Neural progenitor cell (in vitro differentiated cells): ENCODE measurements around the gene TNFRSF9. TPM values are rescaled to one million over a fixed set of nuclear protein-coding genes. Genes with fewer than 3 reads are reported as not detected.

Experiments used
- DNase-seq: peaks from one replicate; pipeline ENCODE4 v3.0.0-alpha.2; 2016; ENCODE audit warnings: low spot score
- H2AFZ ChIP-seq: fragments of 200-600 bp; sonication (generic); replicated peaks from 2 replicates; pipeline ENCODE4 v1.6.1; 2016; ENCODE audit warnings: antibody characterized with exemption
- H3F3A ChIP-seq: fragments of 200-600 bp; sonication (generic); 2 replicates; pipeline ENCODE4 v1.6.1; 2016; ENCODE audit warnings: antibody characterized with exemption, low read depth
- H3K27ac ChIP-seq: fragments of 200-600 bp; sonication (generic); 2 replicates; pipeline ENCODE4 v1.5.1; 2016; ENCODE audit warnings: mild to moderate bottlenecking
- H3K27me3 ChIP-seq: fragments of 200-600 bp; sonication (generic); 2 replicates; pipeline ENCODE4 v1.6.1; 2016; ENCODE audit warnings: mild to moderate bottlenecking, moderate library complexity
- H3K36me3 ChIP-seq: fragments of 200-600 bp; sonication (generic); 2 replicates; pipeline ENCODE4 v1.5.1; 2016
- H3K4me1 ChIP-seq: fragments of 200-600 bp; sonication (generic); 2 replicates; pipeline ENCODE4 v1.6.1; 2016; ENCODE audit warnings: mixed run types
- H3K4me2 ChIP-seq: fragments of 200-600 bp; sonication (generic); 2 replicates; pipeline ENCODE4 v1.6.1; 2016
- H3K4me3 ChIP-seq: fragments of 200-600 bp; sonication (generic); 2 replicates; pipeline ENCODE4 v1.5.1; 2016
- H3K79me2 ChIP-seq: fragments of 200-600 bp; sonication (generic); 2 replicates; pipeline ENCODE4 v1.6.1; 2016; ENCODE audit warnings: low read depth
- H3K9ac ChIP-seq: fragments of 200-600 bp; sonication (generic); 2 replicates; pipeline ENCODE4 v1.6.1; 2016
- H3K9me3 ChIP-seq: fragments of 200-600 bp; sonication (generic); 2 replicates; pipeline ENCODE4 v1.5.1; 2016; ENCODE audit warnings: low read depth
- H4K20me1 ChIP-seq: fragments of 200-600 bp; sonication (generic); 2 replicates; pipeline ENCODE4 v1.6.1; 2016; ENCODE audit warnings: low read depth
- H3K27ac Mint-ChIP-seq: 3 replicates; pipeline ENCODE4 v1.8.0; 2021; ENCODE audit warnings: mixed read lengths
- H3K27me3 Mint-ChIP-seq: 2 replicates; pipeline ENCODE4 v1.8.0; 2022; ENCODE audit warnings: low read depth, mild to moderate bottlenecking, inconsistent platforms, moderate library complexity, mixed read lengths; ENCODE audit not compliant: insufficient read depth
- H3K36me3 Mint-ChIP-seq: 3 replicates; pipeline ENCODE4 v1.8.0; 2021; ENCODE audit warnings: mixed read lengths
- H3K4me1 Mint-ChIP-seq: 3 replicates; pipeline ENCODE4 v1.8.0; 2021; ENCODE audit warnings: mixed read lengths
- H3K4me3 Mint-ChIP-seq: 3 replicates; pipeline ENCODE4 v1.8.0; 2021; ENCODE audit warnings: mild to moderate bottlenecking, moderate library complexity, mixed read lengths
- H3K9me3 Mint-ChIP-seq: 3 replicates; pipeline ENCODE4 v1.8.0; 2020; ENCODE audit warnings: mixed read lengths
- EZH2 ChIP-seq: fragments of 200-600 bp; sonication (generic); IDR thresholded peaks from 2 replicates; pipeline ENCODE4 v1.6.1; 2017; ENCODE audit warnings: antibody characterized with exemption, mild to moderate bottlenecking, moderate library complexity
- EZH2phosphoT487 ChIP-seq: fragments of 200-600 bp; sonication (generic); IDR thresholded peaks from 2 replicates; pipeline ENCODE4 v1.6.1; 2017; ENCODE audit warnings: antibody characterized with exemption
- total RNA-seq: library from RNA; depleted of rRNA; stranded (reverse); fragments of >200 nt; gene quantifications from 2 replicates; pipeline ENCODE4 v1.2.3, GENCODE V29; 2015; ENCODE audit warnings: low replicate concordance
- TF ChIP-seq, protein P1 (sequence below): fragments of 200-600 bp; sonication (generic); IDR thresholded peaks from 2 replicates; pipeline ENCODE4 v1.5.1; 2017; ENCODE audit warnings: antibody characterized with exemption, mild to moderate bottlenecking

TNFRSF9 gene
- total RNA-seq, 1 donor from 2014 or later = not detected

DNA sequence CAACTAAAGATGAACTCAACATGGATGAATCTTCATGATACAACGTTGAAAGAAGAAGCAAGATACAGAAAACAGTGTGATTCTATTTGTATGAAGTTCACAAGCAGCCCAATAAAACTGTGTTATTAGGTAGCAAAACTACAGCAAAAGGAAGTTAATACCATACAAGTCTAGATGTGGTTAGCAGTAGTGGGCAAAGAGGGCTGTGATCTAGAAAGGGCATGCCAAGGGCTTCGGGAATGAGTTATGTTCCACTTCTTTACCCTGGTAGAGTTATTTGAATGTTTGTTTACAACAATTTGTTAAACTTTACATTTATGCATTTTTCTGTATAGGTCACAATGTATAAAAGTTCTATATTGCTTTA lies 9.2 kb downstream of the TNFRSF9 start:
- no peaks in the 10 kb centered on the region for H3K79me2 ChIP-seq
- H3K4me2 ChIP-seq = no peak overlapping the region
- Mint-ChIP-seq H3K9me3 (no peaks in the 10 kb centered on the region), H3K36me3 (no peaks in the 10 kb centered on the region), H3K4me3 (no peak overlapping the region), H3K4me1 (peaks cover 7% of the 10 kb centered on the region), H3K27ac (no peak overlapping the region), H3K27me3 (peaks cover 4% of the 10 kb centered on the region)
- H4K20me1 ChIP-seq = no peaks in the 10 kb centered on the region
- no peak overlapping the region for H3K4me3 ChIP-seq
- no peak overlapping the region for H3K27ac ChIP-seq
- H2AFZ ChIP-seq = no peak overlapping the region
- DNase-seq = no peak
- no peaks in the 10 kb centered on the region for H3F3A ChIP-seq
- H3K9ac ChIP-seq = no peak overlapping the region
- TF ChIP-seq, protein P1, sequence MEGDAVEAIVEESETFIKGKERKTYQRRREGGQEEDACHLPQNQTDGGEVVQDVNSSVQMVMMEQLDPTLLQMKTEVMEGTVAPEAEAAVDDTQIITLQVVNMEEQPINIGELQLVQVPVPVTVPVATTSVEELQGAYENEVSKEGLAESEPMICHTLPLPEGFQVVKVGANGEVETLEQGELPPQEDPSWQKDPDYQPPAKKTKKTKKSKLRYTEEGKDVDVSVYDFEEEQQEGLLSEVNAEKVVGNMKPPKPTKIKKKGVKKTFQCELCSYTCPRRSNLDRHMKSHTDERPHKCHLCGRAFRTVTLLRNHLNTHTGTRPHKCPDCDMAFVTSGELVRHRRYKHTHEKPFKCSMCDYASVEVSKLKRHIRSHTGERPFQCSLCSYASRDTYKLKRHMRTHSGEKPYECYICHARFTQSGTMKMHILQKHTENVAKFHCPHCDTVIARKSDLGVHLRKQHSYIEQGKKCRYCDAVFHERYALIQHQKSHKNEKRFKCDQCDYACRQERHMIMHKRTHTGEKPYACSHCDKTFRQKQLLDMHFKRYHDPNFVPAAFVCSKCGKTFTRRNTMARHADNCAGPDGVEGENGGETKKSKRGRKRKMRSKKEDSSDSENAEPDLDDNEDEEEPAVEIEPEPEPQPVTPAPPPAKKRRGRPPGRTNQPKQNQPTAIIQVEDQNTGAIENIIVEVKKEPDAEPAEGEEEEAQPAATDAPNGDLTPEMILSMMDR = no peak
- TF ChIP-seq EZH2 (no peak), EZH2phosphoT487 (no peak)
- H3K4me1 ChIP-seq = no peaks in the 10 kb centered on the region
- no peaks in the 10 kb centered on the region for H3K27me3 ChIP-seq
- no peaks in the 10 kb centered on the region for H3K9me3 ChIP-seq
- no peaks in the 10 kb centered on the region for H3K36me3 ChIP-seq

DNA sequence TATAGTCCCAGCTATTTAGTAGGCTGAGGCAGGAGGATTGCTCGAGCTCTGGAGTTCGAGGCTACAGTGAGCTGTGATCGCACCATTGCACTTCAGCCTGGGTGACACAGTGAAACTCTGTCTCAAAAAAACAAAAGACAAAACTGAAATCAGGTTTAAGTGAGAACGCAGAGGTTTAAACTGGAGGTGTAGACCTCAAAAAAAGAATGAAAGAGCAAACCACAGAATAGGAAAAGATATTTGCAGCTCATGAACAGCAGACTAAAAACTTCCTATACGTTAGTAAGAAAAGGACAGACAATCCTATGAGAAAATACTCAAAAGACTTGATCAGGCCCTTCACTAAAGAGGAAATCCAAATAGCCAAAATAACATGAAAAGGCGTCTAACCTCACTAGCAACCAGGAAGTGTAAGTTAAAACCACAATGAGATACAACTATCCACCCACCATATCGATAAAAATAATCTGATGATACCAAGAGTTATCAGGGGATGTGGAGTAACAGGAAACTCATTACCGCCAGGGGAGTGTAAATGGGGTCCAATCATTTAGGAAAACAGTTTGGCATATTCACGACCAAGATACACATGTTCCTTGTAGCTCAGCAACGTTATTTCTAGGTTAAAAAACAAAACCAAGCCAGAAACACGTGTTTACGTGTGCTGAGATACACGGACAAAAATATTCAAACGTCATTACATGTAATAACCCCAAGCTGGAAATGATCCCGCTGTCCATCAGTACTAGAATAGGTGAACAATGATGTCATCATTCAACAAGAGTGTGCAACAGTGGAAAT lies 9.8 kb downstream of the TNFRSF9 start:
- Histone ChIP-seq H3K36me3 (no peaks in the 10 kb centered on the region), H4K20me1 (no peaks in the 10 kb centered on the region), H3K4me3 (no peak overlapping the region), H3K79me2 (no peaks in the 10 kb centered on the region), H2AFZ (no peak overlapping the region), H3K4me1 (no peaks in the 10 kb centered on the region), H3K27ac (no peak overlapping the region), H3F3A (no peaks in the 10 kb centered on the region), H3K4me2 (no peak overlapping the region), H3K27me3 (no peaks in the 10 kb centered on the region), H3K9ac (no peak overlapping the region), H3K9me3 (no peaks in the 10 kb centered on the region)
- no peaks in the 10 kb centered on the region for H3K9me3 Mint-ChIP-seq
- peaks cover 7% of the 10 kb centered on the region for H3K4me1 Mint-ChIP-seq
- H3K36me3 Mint-ChIP-seq = no peaks in the 10 kb centered on the region
- DNase-seq = no peak
- TF ChIP-seq, protein P1 = no peak
- TF ChIP-seq EZH2 (no peak), EZH2phosphoT487 (no peak)
- H3K4me3 Mint-ChIP-seq = no peak overlapping the region
- H3K27ac Mint-ChIP-seq = no peak overlapping the region
- peaks cover 4% of the 10 kb centered on the region for H3K27me3 Mint-ChIP-seq

DNA sequence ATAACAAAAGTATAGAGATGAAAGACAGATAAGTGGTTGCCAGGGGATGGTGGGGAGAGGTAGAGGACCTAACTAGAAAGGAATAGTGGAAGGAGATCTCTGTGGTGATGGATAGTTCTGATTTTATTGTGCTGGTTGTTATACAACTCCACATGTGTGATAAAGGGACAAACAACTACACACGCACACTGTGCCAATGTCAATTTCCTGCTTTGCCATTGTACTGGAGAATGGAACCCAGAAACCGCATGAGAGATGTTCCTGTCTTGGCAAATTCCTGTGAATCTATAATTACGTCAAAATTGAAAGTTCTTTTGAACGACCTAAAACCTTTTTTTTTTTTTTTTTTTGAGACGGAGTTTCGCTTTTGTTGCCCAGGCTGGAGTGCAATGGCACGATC lies 11.0 kb downstream of the TNFRSF9 start:
- H3K36me3 ChIP-seq = no peaks in the 10 kb centered on the region
- Mint-ChIP-seq H3K27me3 (peaks cover 4% of the 10 kb centered on the region), H3K9me3 (no peaks in the 10 kb centered on the region), H3K36me3 (no peaks in the 10 kb centered on the region), H3K4me1 (peaks cover 7% of the 10 kb centered on the region), H3K4me3 (no peak overlapping the region), H3K27ac (no peak overlapping the region)
- H3K27me3 ChIP-seq = no peaks in the 10 kb centered on the region
- TF ChIP-seq EZH2phosphoT487 (no peak), EZH2 (no peak)
- TF ChIP-seq, protein P1 = no peak
- no peak overlapping the region for H3K4me3 ChIP-seq
- H3K4me2 ChIP-seq = no peak overlapping the region
- H3K9me3 ChIP-seq = no peaks in the 10 kb centered on the region
- H4K20me1 ChIP-seq = no peaks in the 10 kb centered on the region
- H3K79me2 ChIP-seq = no peaks in the 10 kb centered on the region
- no peak overlapping the region for H3K27ac ChIP-seq
- H3K4me1 ChIP-seq = no peaks in the 10 kb centered on the region
- DNase-seq = no peak
- H3K9ac ChIP-seq = no peak overlapping the region
- no peaks in the 10 kb centered on the region for H3F3A ChIP-seq
- no peak overlapping the region for H2AFZ ChIP-seq
